HUES48 (cell line): ENCODE results near the gene CYP46A1.
A peak's percentile ranks its signal among the peaks of the same experiment; 100 is the strongest.

Experiments used
- H3K27ac ChIP-seq: one replicate; pipeline ENCODE4 v1.7.0; 2013; ENCODE audit warnings: low read depth, low read length, inconsistent platforms
- H3K27me3 ChIP-seq: 2 replicates; pipeline ENCODE4 v1.6.1; 2013; ENCODE audit warnings: mild to moderate bottlenecking, low read length; ENCODE audit not compliant: control insufficient read depth, insufficient read depth
- H3K36me3 ChIP-seq: 2 replicates; pipeline ENCODE4 v1.6.1; 2013; ENCODE audit warnings: low read length; ENCODE audit not compliant: control insufficient read depth, insufficient read depth
- H3K4me1 ChIP-seq: 2 replicates; pipeline ENCODE4 v1.6.1; 2013; ENCODE audit warnings: mild to moderate bottlenecking, low read length; ENCODE audit not compliant: control insufficient read depth, insufficient read depth
- H3K4me3 ChIP-seq: 2 replicates; pipeline ENCODE4 v1.5.1; 2013; ENCODE audit warnings: mild to moderate bottlenecking, low read depth, low read length
- H3K9ac ChIP-seq: 2 replicates; pipeline ENCODE4 v1.6.1; 2013; ENCODE audit warnings: mild to moderate bottlenecking, low read depth, low read length, moderate library complexity
- H3K9me3 ChIP-seq: 2 replicates; pipeline ENCODE4 v1.6.1; 2013; ENCODE audit warnings: low read length; ENCODE audit not compliant: control insufficient read depth, insufficient read depth

The CYP46A1 gene

GRCh38 chr14:99726538-99727095 is 42.5 kb downstream of the CYP46A1 start:
- Histone ChIP-seq H3K27me3 (no peaks in the 10 kb centered on the region), H3K4me3 (no peak overlapping the region), H3K9me3 (no peaks in the 10 kb centered on the region), H3K9ac (no peak overlapping the region), H3K4me1 (0 out of 2 replicates have a peak, but pooled peaks cover 4% of the 10 kb centered on the region), H3K27ac (no peak overlapping the region), H3K36me3 (no peaks in the 10 kb centered on the region)

- Histone ChIP-seq H3K36me3 (no peaks in the 10 kb centered on the region), H3K9ac (no peak overlapping the region), H3K9me3 (no peaks in the 10 kb centered on the region), H3K27ac (no peak overlapping the region), H3K4me3 (no peak overlapping the region), H3K27me3 (no peaks in the 10 kb centered on the region), H3K4me1 (0 out of 2 replicates have a peak, but pooled peaks cover 4% of the 10 kb centered on the region)
These were observed 43.2 kb downstream of the CYP46A1 start for GRCh38 chr14:99727096-99727870.

GRCh38 chr14:99728231-99728920 is 44.3 kb downstream of the CYP46A1 start:
- no peaks in the 10 kb centered on the region for H3K9me3 ChIP-seq
- 0 out of 2 replicates have a peak, but pooled peaks cover 4% of the 10 kb centered on the region for H3K4me1 ChIP-seq
- no peak overlapping the region for H3K9ac ChIP-seq
- no peaks in the 10 kb centered on the region for H3K36me3 ChIP-seq
- H3K27me3 ChIP-seq: no peaks in the 10 kb centered on the region
- H3K4me3 ChIP-seq: no peak overlapping the region
- no peak overlapping the region for H3K27ac ChIP-seq

- H3K27ac ChIP-seq: no peak overlapping the region
- H3K27me3 ChIP-seq: no peaks in the 10 kb centered on the region
- H3K36me3 ChIP-seq: no peaks in the 10 kb centered on the region
These were observed 44.9 kb downstream of the CYP46A1 start for GRCh38 chr14:99728981-99729451.

GRCh38 chr14:99729991-99730875 is 46.1 kb downstream of the CYP46A1 start:
- Histone ChIP-seq H3K9me3 (no peaks in the 10 kb centered on the region), H3K9ac (no peak overlapping the region), H3K4me3 (peak overlapping the region; percentile 71), H3K27me3 (no peaks in the 10 kb centered on the region), H3K4me1 (0 out of 2 replicates have a peak, but pooled peaks cover 7% of the 10 kb centered on the region), H3K27ac (peak overlapping the region; percentile 35), H3K36me3 (no peaks in the 10 kb centered on the region)

More at GRCh38 chr14:99728981-99729451, 44.9 kb downstream of the CYP46A1 start:
- H3K4me3 ChIP-seq: no peak overlapping the region
- no peaks in the 10 kb centered on the region for H3K9me3 ChIP-seq
- no peak overlapping the region for H3K9ac ChIP-seq
- 0 out of 2 replicates have a peak, but pooled peaks cover 4% of the 10 kb centered on the region for H3K4me1 ChIP-seq

- no peak overlapping the region for H3K9ac ChIP-seq
- 0 out of 2 replicates have a peak, but pooled peaks cover 7% of the 10 kb centered on the region for H3K4me1 ChIP-seq
- H3K27ac ChIP-seq: peak overlapping the region; percentile 35
- H3K36me3 ChIP-seq: no peaks in the 10 kb centered on the region
- peak overlapping the region; percentile 71; the same call in 1 of the 2 replicates for H3K4me3 ChIP-seq
- no peaks in the 10 kb centered on the region for H3K9me3 ChIP-seq
- no peaks in the 10 kb centered on the region for H3K27me3 ChIP-seq
These were observed 46.9 kb downstream of the CYP46A1 start for GRCh38 chr14:99730876-99731546.

GRCh38 chr14:99731547-99732435 is 47.7 kb downstream of the CYP46A1 start:
- no peak overlapping the region for H3K4me3 ChIP-seq
- H3K9ac ChIP-seq: no peak overlapping the region
- no peaks in the 10 kb centered on the region for H3K36me3 ChIP-seq
- H3K4me1 ChIP-seq: 0 out of 2 replicates have a peak, but pooled peaks cover 7% of the 10 kb centered on the region
- H3K27ac ChIP-seq: no peak overlapping the region
- H3K27me3 ChIP-seq: no peaks in the 10 kb centered on the region
- H3K9me3 ChIP-seq: no peaks in the 10 kb centered on the region

- no peaks in the 10 kb centered on the region for H3K36me3 ChIP-seq
- no peak overlapping the region for H3K9ac ChIP-seq
- no peak overlapping the region for H3K27ac ChIP-seq
- 0 out of 2 replicates have a peak, but pooled peaks cover 7% of the 10 kb centered on the region for H3K4me1 ChIP-seq
- H3K27me3 ChIP-seq: no peaks in the 10 kb centered on the region
- H3K4me3 ChIP-seq: no peak overlapping the region
- no peaks in the 10 kb centered on the region for H3K9me3 ChIP-seq
These were observed 48.5 kb downstream of the CYP46A1 start for GRCh38 chr14:99732436-99733210.

- H3K4me1 ChIP-seq: 0 out of 2 replicates have a peak, but pooled peaks cover 7% of the 10 kb centered on the region
- no peaks in the 10 kb centered on the region for H3K9me3 ChIP-seq
- no peaks in the 10 kb centered on the region for H3K36me3 ChIP-seq
- no peak overlapping the region for H3K27ac ChIP-seq
- no peak overlapping the region for H3K9ac ChIP-seq
- H3K4me3 ChIP-seq: no peak overlapping the region
- no peaks in the 10 kb centered on the region for H3K27me3 ChIP-seq
These were observed 49.1 kb downstream of the CYP46A1 start for GRCh38 chr14:99733211-99733539.
